ENCODE results near the gene SH3TC1.

The SH3TC1 gene

GRCh38 chr4:8210010-8210409, 10.9 kb downstream of the SH3TC1 start:
- in situ Hi-C loops (cut with HindIII; ENCODE audit: low pct_ligation_motif_present, low sequenced_read_pairs): no loop called here

DNA sequence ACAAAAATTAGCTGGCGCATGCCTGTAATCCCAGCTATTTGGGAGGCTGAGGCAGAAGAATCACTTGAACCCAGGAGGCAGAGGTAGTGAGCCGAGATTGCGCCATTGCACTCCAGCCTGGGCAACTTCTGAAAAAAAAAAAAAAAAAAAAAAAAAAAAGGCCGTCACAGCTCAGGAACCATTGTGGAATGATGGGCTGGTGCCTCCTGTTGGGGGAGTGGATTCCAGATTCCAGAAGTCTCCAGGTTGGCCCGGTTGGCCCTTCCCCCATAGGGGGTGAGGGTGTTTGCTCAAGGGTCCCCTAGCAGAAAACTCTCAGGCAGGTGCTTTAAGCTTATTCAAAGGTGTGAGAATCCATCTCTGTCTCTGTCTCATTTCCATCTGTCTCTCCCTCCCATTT, 11.5 kb downstream of the SH3TC1 start:
- in situ Hi-C loops (cut with HindIII; ENCODE audit: low pct_ligation_motif_present, low sequenced_read_pairs): no loop called here
- TF ChIP-seq, protein P1, sequence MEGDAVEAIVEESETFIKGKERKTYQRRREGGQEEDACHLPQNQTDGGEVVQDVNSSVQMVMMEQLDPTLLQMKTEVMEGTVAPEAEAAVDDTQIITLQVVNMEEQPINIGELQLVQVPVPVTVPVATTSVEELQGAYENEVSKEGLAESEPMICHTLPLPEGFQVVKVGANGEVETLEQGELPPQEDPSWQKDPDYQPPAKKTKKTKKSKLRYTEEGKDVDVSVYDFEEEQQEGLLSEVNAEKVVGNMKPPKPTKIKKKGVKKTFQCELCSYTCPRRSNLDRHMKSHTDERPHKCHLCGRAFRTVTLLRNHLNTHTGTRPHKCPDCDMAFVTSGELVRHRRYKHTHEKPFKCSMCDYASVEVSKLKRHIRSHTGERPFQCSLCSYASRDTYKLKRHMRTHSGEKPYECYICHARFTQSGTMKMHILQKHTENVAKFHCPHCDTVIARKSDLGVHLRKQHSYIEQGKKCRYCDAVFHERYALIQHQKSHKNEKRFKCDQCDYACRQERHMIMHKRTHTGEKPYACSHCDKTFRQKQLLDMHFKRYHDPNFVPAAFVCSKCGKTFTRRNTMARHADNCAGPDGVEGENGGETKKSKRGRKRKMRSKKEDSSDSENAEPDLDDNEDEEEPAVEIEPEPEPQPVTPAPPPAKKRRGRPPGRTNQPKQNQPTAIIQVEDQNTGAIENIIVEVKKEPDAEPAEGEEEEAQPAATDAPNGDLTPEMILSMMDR (IDR thresholded peaks at IDR 0.05; ENCODE audit: low read depth, low read length, missing control alignments): no peak
- no peak overlapping the region for H3K27ac ChIP-seq
- no peak overlapping the region for H3K4me3 ChIP-seq (ENCODE audit: low read depth, low read length)
- no peaks in the 10 kb centered on the region for H3K27me3 ChIP-seq (replicated peaks)
- no peaks in the 10 kb centered on the region for H3K36me3 ChIP-seq (replicated peaks)
- DNase-seq: no peak

More at GRCh38 chr4:8210010-8210409, 10.9 kb downstream of the SH3TC1 start:
- no peaks in the 10 kb centered on the region for H3K36me3 ChIP-seq (replicated peaks)
- no peak overlapping the region for H3K27ac ChIP-seq
- no peak overlapping the region for H3K4me3 ChIP-seq (ENCODE audit: low read depth, low read length)
- TF ChIP-seq, protein P1 (IDR thresholded peaks at IDR 0.05; ENCODE audit: low read depth, low read length, missing control alignments): no peak
- DNase-seq: no peak
- no peaks in the 10 kb centered on the region for H3K27me3 ChIP-seq (replicated peaks)

GRCh38 chr4:8211251-8211650, 12.2 kb downstream of the SH3TC1 start:
- Histone ChIP-seq H3K36me3 (replicated peaks) (no peaks in the 10 kb centered on the region), H3K27ac (no peak overlapping the region), H3K4me3 (ENCODE audit: low read depth, low read length) (no peak overlapping the region), H3K27me3 (replicated peaks) (no peaks in the 10 kb centered on the region)
- in situ Hi-C loops (cut with HindIII; ENCODE audit: low pct_ligation_motif_present, low sequenced_read_pairs): no loop called here
- no peak for DNase-seq
- TF ChIP-seq, protein P1 (IDR thresholded peaks at IDR 0.05; ENCODE audit: low read depth, low read length, missing control alignments): no peak

- H3K36me3 ChIP-seq (replicated peaks): no peaks in the 10 kb centered on the region
- no peak overlapping the region for H3K4me3 ChIP-seq (ENCODE audit: low read depth, low read length)
- TF ChIP-seq, protein P1 (IDR thresholded peaks at IDR 0.05; ENCODE audit: low read depth, low read length, missing control alignments): no peak
- no peaks in the 10 kb centered on the region for H3K27me3 ChIP-seq (replicated peaks)
- in situ Hi-C loops (cut with HindIII; ENCODE audit: low pct_ligation_motif_present, low sequenced_read_pairs): no loop called here
- DNase-seq: no peak
- no peak overlapping the region for H3K27ac ChIP-seq
These were observed 12.9 kb downstream of the SH3TC1 start for GRCh38 chr4:8211737-8212581.

- in situ Hi-C loops (cut with HindIII; ENCODE audit: low pct_ligation_motif_present, low sequenced_read_pairs): no loop called here
- DNase-seq: no peak
- no peaks in the 10 kb centered on the region for H3K36me3 ChIP-seq (replicated peaks)
- TF ChIP-seq, protein P1 (IDR thresholded peaks at IDR 0.05; ENCODE audit: low read depth, low read length, missing control alignments): no peak
- no peaks in the 10 kb centered on the region for H3K27me3 ChIP-seq (replicated peaks)
- no peak overlapping the region for H3K27ac ChIP-seq
- H3K4me3 ChIP-seq (ENCODE audit: low read depth, low read length): no peak overlapping the region
These were observed 13.5 kb downstream of the SH3TC1 start for GRCh38 chr4:8212622-8213021.

All from brain microvascular endothelial cell (primary cell).